ENCODE results near the gene LMAN1L. TPM values are rescaled to one million over a fixed set of nuclear protein-coding genes. Genes with fewer than 3 reads are reported as not detected.

LMAN1L gene
- total RNA-seq, 1 experiment from 2014 or later = not detected

- Histone ChIP-seq H3K27ac (ENCODE audit: low read length) (no peak overlapping the region), H3K4me1 (ENCODE audit: insufficient read depth, low read length) (peaks cover 6% of the 10 kb centered on the region), H3K79me2 (ENCODE audit: low read length) (no peaks in the 10 kb centered on the region), H3K4me3 (ENCODE audit: low read length) (no peak overlapping the region), H3K9me3 (ENCODE audit: low read length) (no peaks in the 10 kb centered on the region), H4K20me1 (ENCODE audit: low read length) (no peaks in the 10 kb centered on the region), H3F3A (ENCODE audit: low read length, unreplicated experiment) (no peaks in the 10 kb centered on the region), H3K36me3 (ENCODE audit: low read depth, low read length) (no peaks in the 10 kb centered on the region), H3K27me3 (ENCODE audit: low read length) (no peaks in the 10 kb centered on the region), H2AFZ (ENCODE audit: low read length) (no peak overlapping the region), H3K9me2 (replicated peaks; ENCODE audit: low read length) (no peaks in the 10 kb centered on the region), H3K4me2 (ENCODE audit: low read length) (no peak overlapping the region), H3K9ac (ENCODE audit: low read length) (no peak overlapping the region)
- peak; percentile 39 for DNase-seq
- peak; percentile 38; the same call in 1 of the 2 replicates for ATAC-seq
- POLR2A ChIA-PET (ENCODE audit: unreplicated experiment) = no interaction called here
- intact Hi-C loops (cut with micrococcal nuclease) = no loop called here
- no TSS peak for BruUV-seq (replicated peaks)
- CTCF ChIA-PET = no interaction called here
- TF ChIP-seq EZH2 (IDR thresholded peaks at IDR 0.05; ENCODE audit: low read length, unreplicated experiment) = no peak
- no peak for TF ChIP-seq EZH2phosphoT487 (IDR thresholded peaks at IDR 0.05; ENCODE audit: borderline replicate concordance, low read length)
- TF ChIP-seq, protein P1, sequence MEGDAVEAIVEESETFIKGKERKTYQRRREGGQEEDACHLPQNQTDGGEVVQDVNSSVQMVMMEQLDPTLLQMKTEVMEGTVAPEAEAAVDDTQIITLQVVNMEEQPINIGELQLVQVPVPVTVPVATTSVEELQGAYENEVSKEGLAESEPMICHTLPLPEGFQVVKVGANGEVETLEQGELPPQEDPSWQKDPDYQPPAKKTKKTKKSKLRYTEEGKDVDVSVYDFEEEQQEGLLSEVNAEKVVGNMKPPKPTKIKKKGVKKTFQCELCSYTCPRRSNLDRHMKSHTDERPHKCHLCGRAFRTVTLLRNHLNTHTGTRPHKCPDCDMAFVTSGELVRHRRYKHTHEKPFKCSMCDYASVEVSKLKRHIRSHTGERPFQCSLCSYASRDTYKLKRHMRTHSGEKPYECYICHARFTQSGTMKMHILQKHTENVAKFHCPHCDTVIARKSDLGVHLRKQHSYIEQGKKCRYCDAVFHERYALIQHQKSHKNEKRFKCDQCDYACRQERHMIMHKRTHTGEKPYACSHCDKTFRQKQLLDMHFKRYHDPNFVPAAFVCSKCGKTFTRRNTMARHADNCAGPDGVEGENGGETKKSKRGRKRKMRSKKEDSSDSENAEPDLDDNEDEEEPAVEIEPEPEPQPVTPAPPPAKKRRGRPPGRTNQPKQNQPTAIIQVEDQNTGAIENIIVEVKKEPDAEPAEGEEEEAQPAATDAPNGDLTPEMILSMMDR (conservative IDR thresholded peaks at IDR 0.05; ENCODE audit: low read depth, low read length) = no peak
These were observed 2.7 kb upstream of the LMAN1L start for GRCh38 chr15:74809956-74810355.

DNA sequence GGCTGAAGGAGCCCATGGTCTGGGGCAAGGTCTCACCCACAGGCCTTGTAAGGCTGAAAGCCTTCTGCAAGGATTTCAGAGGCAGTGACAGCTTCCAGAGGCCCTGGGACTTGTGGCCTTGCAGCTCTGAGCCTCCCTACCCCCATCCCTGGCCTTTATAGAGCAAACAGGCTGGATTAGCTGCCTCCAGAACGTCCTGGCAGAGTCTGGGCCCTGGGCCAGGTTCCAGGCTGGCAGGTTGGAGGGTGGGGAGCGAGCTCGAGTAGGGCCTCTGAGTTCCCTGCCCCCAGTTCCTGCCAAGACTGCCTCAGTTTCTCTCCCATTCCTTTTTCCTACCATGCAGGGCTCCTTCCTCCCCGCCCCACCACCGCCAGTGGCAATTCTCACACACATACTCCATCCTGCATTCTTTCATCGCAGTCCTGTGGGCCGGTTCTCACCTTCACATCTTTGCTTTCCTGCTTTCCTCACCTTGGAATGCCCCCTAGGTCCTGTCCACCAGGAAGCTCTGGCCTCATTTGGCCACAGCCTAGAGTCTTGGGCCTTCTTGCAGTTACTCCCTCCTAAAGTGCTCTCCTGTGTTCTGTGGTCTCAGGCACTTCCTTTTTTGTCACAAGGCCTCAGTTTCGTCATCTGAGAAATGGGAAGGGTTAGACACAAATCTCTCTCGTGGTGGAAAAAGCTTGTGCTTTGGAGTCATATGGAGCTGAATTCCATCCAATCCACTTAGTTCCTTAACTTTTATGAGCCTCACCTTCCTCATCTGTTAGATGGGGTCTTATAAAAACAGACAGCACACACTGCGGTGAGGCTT lies 2.7 kb downstream of the LMAN1L start:
- CTCF ChIA-PET = no interaction called here

More for the DNA sequence above, 2.7 kb downstream of the LMAN1L start:
- no peak overlapping the region for H3K9ac ChIP-seq (ENCODE audit: low read length)
- H3K4me1 ChIP-seq (ENCODE audit: insufficient read depth, low read length) = peaks cover 34% of the 10 kb centered on the region
- H2AFZ ChIP-seq (ENCODE audit: low read length) = no peak overlapping the region
- H3K36me3 ChIP-seq (ENCODE audit: low read depth, low read length) = no peaks in the 10 kb centered on the region
- POLR2A ChIA-PET (ENCODE audit: unreplicated experiment) = no interaction called here
- H3K9me3 ChIP-seq (ENCODE audit: low read length) = no peaks in the 10 kb centered on the region
- no peak overlapping the region for H3K27ac ChIP-seq (ENCODE audit: low read length)
- DNase-seq (peak; percentile 59), ATAC-seq (no peak)
- H3K27me3 ChIP-seq (ENCODE audit: low read length) = no peaks in the 10 kb centered on the region
- H3K4me2 ChIP-seq (ENCODE audit: low read length) = 0 out of 2 replicates have a peak overlapping the region, but pooled peaks have one; percentile 3
- no peak overlapping the region for H3K4me3 ChIP-seq (ENCODE audit: low read length)
- no peaks in the 10 kb centered on the region for H4K20me1 ChIP-seq (ENCODE audit: low read length)
- H3F3A ChIP-seq (ENCODE audit: low read length, unreplicated experiment) = no peaks in the 10 kb centered on the region
- no TSS peak for BruUV-seq (replicated peaks)
- TF ChIP-seq EZH2phosphoT487 (IDR thresholded peaks at IDR 0.05; ENCODE audit: borderline replicate concordance, low read length) = no peak
- TF ChIP-seq, protein P1 (conservative IDR thresholded peaks at IDR 0.05; ENCODE audit: low read depth, low read length) = no peak
- TF ChIP-seq EZH2 (IDR thresholded peaks at IDR 0.05; ENCODE audit: low read length, unreplicated experiment) = no peak
- intact Hi-C loops (cut with micrococcal nuclease) = no loop called here
- H3K79me2 ChIP-seq (ENCODE audit: low read length) = no peaks in the 10 kb centered on the region
- no peaks in the 10 kb centered on the region for H3K9me2 ChIP-seq (replicated peaks; ENCODE audit: low read length)

All from PC-3 (cell line).